HT1080 (cell line): ENCODE measurements around the gene SCRN3. TPM values are rescaled to one million over a fixed set of nuclear protein-coding genes. Genes with fewer than 3 reads are reported as not detected.

Source experiments
- total RNA-seq: library from RNA; depleted of rRNA; stranded (reverse); fragments of >200 nt; shearing (Covaris generic); gene quantifications from 2 replicates; pipeline ENCODE4 v1.2.3, GENCODE V29; 2014; rRNA removed

SCRN3 gene
- total RNA-seq, 1 experiment from 2014 or later, result 27.4 TPM

Other genes starting within 250 kb of the SCRN3 start
- 167 and 172 TPM in 2 replicates for gene OLA1, start 147.2 kb upstream of the SCRN3 start, total RNA-seq
- gene SP9, start 60.8 kb upstream of the SCRN3 start, total RNA-seq, result not detected in 2 replicates
- gene GPR155, start 91.3 kb downstream of the SCRN3 start, total RNA-seq, result 0.90 and 3.5 TPM in 2 replicates
- gene WIPF1, start 202.1 kb downstream of the SCRN3 start, total RNA-seq, result 10.3 and 15.6 TPM in 2 replicates